Suppressor macrophage (primary cell): ENCODE results near the gene PLD4.
"Not testable (repeated sequence)": the region's sequence is repeated elsewhere in the genome, so short reads cannot be mapped to it uniquely, and the experiment has no call there.

Source experiments
- DNase-seq, 4 experiments: peaks; one replicate each; pipeline ENCODE4 v3.0.0-alpha.2; 2020 to 2022
- total RNA-seq, 17 experiments: gene quantifications; one replicate each; lab custom pipeline; 2026; ENCODE audit warnings: mixed read lengths in 6 of 17, inconsistent platforms in 3 of 17; lab: John Stamatoyannopoulos, UW

PLD4 gene
- 0.39 to 7.3 (median 1.6) reads per million in 17 experiments for total RNA-seq

GRCh38 chr14:104924421-104925213 is at the start of gene PLD4:
Gene PLD4 (plus strand): TSS chr14:104924879. CDS start chr14:104927141, 2,262 bp downstream.
- peak; percentile 34 to 75 (median 70) for DNase-seq

- no peak for DNase-seq
Measured at GRCh38 chr14:104875412-104875751, 49.3 kb upstream of the PLD4 start.

GRCh38 chr14:104875811-104876210 is 48.9 kb upstream of the PLD4 start:
- DNase-seq = no peak

- peak; percentile 19 to 55 (median 34) for DNase-seq
Measured at GRCh38 chr14:104876251-104876699, 48.4 kb upstream of the PLD4 start.

GRCh38 chr14:104877066-104877805 is 47.4 kb upstream of the PLD4 start:
- no peak for DNase-seq

- DNase-seq = no peak
Measured at GRCh38 chr14:104877806-104878550, 46.7 kb upstream of the PLD4 start.

- no peak for DNase-seq
Measured at GRCh38 chr14:104878582-104878981, 46.1 kb upstream of the PLD4 start.

- DNase-seq = no peak
Measured at GRCh38 chr14:104879201-104879982, 45.3 kb upstream of the PLD4 start.

- peak in 1 of 4 experiments; percentile 0 for DNase-seq
Measured at GRCh38 chr14:104879983-104880565, 44.6 kb upstream of the PLD4 start.

GRCh38 chr14:104880584-104881210 is 44.0 kb upstream of the PLD4 start:
- DNase-seq = peak in 1 of 4 experiments; percentile 0

GRCh38 chr14:104881369-104881979 is 43.2 kb upstream of the PLD4 start:
- DNase-seq = no peak

GRCh38 chr14:104882325-104882973 is 42.2 kb upstream of the PLD4 start:
- no peak for DNase-seq

- peak in 1 of 4 experiments; percentile 0 for DNase-seq
Measured at GRCh38 chr14:104882991-104883660, 41.6 kb upstream of the PLD4 start.

- peak in 1 of 4 experiments; percentile 1 for DNase-seq
Measured at GRCh38 chr14:104883681-104884361, 40.9 kb upstream of the PLD4 start.

- not testable (repeated sequence) for DNase-seq
Measured at GRCh38 chr14:104884381-104884780, 40.3 kb upstream of the PLD4 start.

- peak in 1 of 4 experiments; percentile 1 for DNase-seq
Measured at GRCh38 chr14:104885031-104885972, 39.4 kb upstream of the PLD4 start.

- DNase-seq = peak in 1 of 4 experiments; percentile 0
Measured at GRCh38 chr14:104885973-104886689, 38.5 kb upstream of the PLD4 start.
